ENCODE measurements around the gene USP12.

- no peak for TF ChIP-seq CTCF (conservative IDR thresholded peaks at IDR 0.05)
- TF ChIP-seq ZFX (IDR thresholded peaks at IDR 0.05): no peak
Observed at GRCh38 chr13:27219611-27220010, 48.0 kb upstream of the USP12 start.

Measured in C4-2B (cell line).